ENCODE results near the gene TNFRSF13B.
"Not testable (repeated sequence)": the region's sequence is repeated elsewhere in the genome, so short reads cannot be mapped to it uniquely, and the experiment has no call there.

TNFRSF13B gene

GRCh38 chr17:16906680-16907079, 65.2 kb downstream of the TNFRSF13B start:
- DNase-seq, result no peak

- DNase-seq, result no peak
Measured at GRCh38 chr17:16905593-16906191, 66.2 kb downstream of the TNFRSF13B start.

GRCh38 chr17:16903070-16903469, 68.8 kb downstream of the TNFRSF13B start:
- DNase-seq, result not testable (repeated sequence)

- DNase-seq, result no peak
Measured at GRCh38 chr17:16900288-16900882, 71.5 kb downstream of the TNFRSF13B start.

- not testable (repeated sequence) for DNase-seq
Measured at GRCh38 chr17:16897211-16897896, 74.6 kb downstream of the TNFRSF13B start.

GRCh38 chr17:16896235-16896634, 75.7 kb downstream of the TNFRSF13B start:
- not testable (repeated sequence) for DNase-seq

GRCh38 chr17:16893527-16893926, 78.4 kb downstream of the TNFRSF13B start:
- not testable (repeated sequence) for DNase-seq

- DNase-seq, result not testable (repeated sequence)
Measured at GRCh38 chr17:16892876-16893454, 79.0 kb downstream of the TNFRSF13B start.

- DNase-seq, result no peak
Measured at GRCh38 chr17:16889088-16889465, 82.8 kb downstream of the TNFRSF13B start.
